Activated T-helper 1 cell treated with anti-CD3 and anti-CD28 coated beads, Interleukin-12 subunit alpha, Interleukin-12 subunit beta, Interleukin-2, Interleukin-4 antibody, amounts not matched to agents 30 ng/mL and 10 ng/mL and 1 ng/mL, durations not matched to agents 14 hours and 24 hours and 36 hours (primary cell): Measurements from ENCODE around the gene RRN3. TPM values are rescaled to one million over a fixed set of nuclear protein-coding genes. Genes with fewer than 3 reads are reported as not detected.
A peak's percentile ranks its signal among the peaks of the same experiment; 100 is the strongest.
"Not testable (repeated sequence)": the region's sequence is repeated elsewhere in the genome, so short reads cannot be mapped to it uniquely, and the experiment has no call there.

ENCODE experiments used
- DNase-seq: peaks from one replicate; pipeline ENCODE4 v3.0.0; 2021; ENCODE audit warnings: low spot score
- H3K27ac Mint-ChIP-seq: one replicate; pipeline ENCODE4 v1.8.0; 2021; ENCODE audit warnings: mild to moderate bottlenecking, mixed read lengths
- H3K27me3 Mint-ChIP-seq: one replicate; pipeline ENCODE4 v1.8.0; 2022; ENCODE audit warnings: mild to moderate bottlenecking, moderate library complexity, mixed read lengths; ENCODE audit not compliant: insufficient read depth
- H3K36me3 Mint-ChIP-seq: one replicate; pipeline ENCODE4 v1.8.0; 2021; ENCODE audit warnings: low read depth, mixed read lengths
- H3K4me1 Mint-ChIP-seq: one replicate; pipeline ENCODE4 v1.8.0; 2021; ENCODE audit warnings: low read depth, mixed read lengths
- H3K4me3 Mint-ChIP-seq: one replicate; pipeline ENCODE4 v1.8.0; 2021; ENCODE audit warnings: mild to moderate bottlenecking, moderate library complexity, mixed read lengths
- H3K9me3 Mint-ChIP-seq: one replicate; pipeline ENCODE4 v1.8.0; 2021; ENCODE audit warnings: mixed read lengths
- intact Hi-C: fragments of 100-400 bp; cut with micrococcal nuclease; formaldehyde crosslinking; loops from one replicate; pipeline ENCODE4 v1.15.1; 2024
- total RNA-seq: library from RNA; stranded (reverse); gene quantifications from 2 replicates; pipeline ENCODE4 v1.2.3, GENCODE V29; 2022

The RRN3 gene
- total RNA-seq, 1 donor from 2014 or later = 36.1 TPM

- H3K36me3 Mint-ChIP-seq, H3K9me3 Mint-ChIP-seq, H3K4me3 Mint-ChIP-seq, H3K27ac Mint-ChIP-seq, DNase-seq, intact Hi-C loops, H3K27me3 Mint-ChIP-seq, H3K4me1 Mint-ChIP-seq: not testable (repeated sequence)
Observed at GRCh38 chr16:15132719-15133428, 38.8 kb upstream of the RRN3 start.

GRCh38 chr16:15130943-15131700, 37.0 kb upstream of the RRN3 start:
- H3K27ac Mint-ChIP-seq, H3K27me3 Mint-ChIP-seq, H3K9me3 Mint-ChIP-seq, H3K4me3 Mint-ChIP-seq, H3K36me3 Mint-ChIP-seq, DNase-seq, H3K4me1 Mint-ChIP-seq, intact Hi-C loops: not testable (repeated sequence)

- H3K4me3 Mint-ChIP-seq, H3K27ac Mint-ChIP-seq, H3K36me3 Mint-ChIP-seq, intact Hi-C loops, DNase-seq, H3K9me3 Mint-ChIP-seq, H3K27me3 Mint-ChIP-seq, H3K4me1 Mint-ChIP-seq: not testable (repeated sequence)
Observed at GRCh38 chr16:15130256-15130932, 36.3 kb upstream of the RRN3 start.

- H3K4me3 Mint-ChIP-seq, intact Hi-C loops, H3K4me1 Mint-ChIP-seq, H3K27ac Mint-ChIP-seq, H3K36me3 Mint-ChIP-seq, H3K27me3 Mint-ChIP-seq, H3K9me3 Mint-ChIP-seq, DNase-seq: not testable (repeated sequence)
Observed at GRCh38 chr16:15127641-15128425, 33.8 kb upstream of the RRN3 start.

GRCh38 chr16:15100372-15100987, 6.4 kb upstream of the RRN3 start:
- DNase-seq, intact Hi-C loops, H3K9me3 Mint-ChIP-seq, H3K4me1 Mint-ChIP-seq, H3K4me3 Mint-ChIP-seq, H3K27ac Mint-ChIP-seq, H3K27me3 Mint-ChIP-seq, H3K36me3 Mint-ChIP-seq: not testable (repeated sequence)

GRCh38 chr16:15099366-15099909, 5.4 kb upstream of the RRN3 start:
- not testable (repeated sequence) for H3K9me3 Mint-ChIP-seq, H3K4me1 Mint-ChIP-seq

GRCh38 chr16:15096583-15096972, 2.5 kb upstream of the RRN3 start:
- H3K4me1 Mint-ChIP-seq = peaks cover 22% of the 10 kb centered on the region
- H3K27me3 Mint-ChIP-seq, H3K9me3 Mint-ChIP-seq, DNase-seq, H3K4me3 Mint-ChIP-seq, H3K27ac Mint-ChIP-seq, intact Hi-C loops: not testable (repeated sequence)
- peaks cover 10% of the 10 kb centered on the region for H3K36me3 Mint-ChIP-seq

More at GRCh38 chr16:15099366-15099909, 5.4 kb upstream of the RRN3 start:
- H3K36me3 Mint-ChIP-seq, H3K27me3 Mint-ChIP-seq, intact Hi-C loops, DNase-seq, H3K4me3 Mint-ChIP-seq, H3K27ac Mint-ChIP-seq: not testable (repeated sequence)

- intact Hi-C loops = not testable (repeated sequence)
Observed at GRCh38 chr16:15093571-15093954, 509 bp downstream of the RRN3 start.

GRCh38 chr16:15090663-15091269, 3.3 kb downstream of the RRN3 start:
- H3K9me3 Mint-ChIP-seq, H3K27me3 Mint-ChIP-seq, DNase-seq, intact Hi-C loops, H3K4me3 Mint-ChIP-seq, H3K27ac Mint-ChIP-seq: not testable (repeated sequence)
- H3K36me3 Mint-ChIP-seq = peaks cover 21% of the 10 kb centered on the region
- peaks cover 22% of the 10 kb centered on the region for H3K4me1 Mint-ChIP-seq

More at GRCh38 chr16:15093571-15093954, 509 bp downstream of the RRN3 start:
- H3K4me3 Mint-ChIP-seq = peak overlapping the region; percentile 99
- H3K9me3 Mint-ChIP-seq, H3K27me3 Mint-ChIP-seq, DNase-seq: not testable (repeated sequence)
- peak overlapping the region; percentile 70 for H3K27ac Mint-ChIP-seq
- peaks cover 22% of the 10 kb centered on the region for H3K4me1 Mint-ChIP-seq
- peaks cover 17% of the 10 kb centered on the region for H3K36me3 Mint-ChIP-seq

- H3K27ac Mint-ChIP-seq, H3K9me3 Mint-ChIP-seq, DNase-seq, intact Hi-C loops, H3K27me3 Mint-ChIP-seq, H3K4me1 Mint-ChIP-seq, H3K4me3 Mint-ChIP-seq: not testable (repeated sequence)
- peaks cover 41% of the 10 kb centered on the region for H3K36me3 Mint-ChIP-seq
Observed at GRCh38 chr16:15082788-15083187, 11.3 kb downstream of the RRN3 start.

- DNase-seq, H3K4me3 Mint-ChIP-seq, H3K9me3 Mint-ChIP-seq, H3K27me3 Mint-ChIP-seq, H3K4me1 Mint-ChIP-seq, intact Hi-C loops, H3K27ac Mint-ChIP-seq: not testable (repeated sequence)
- peaks cover 50% of the 10 kb centered on the region for H3K36me3 Mint-ChIP-seq
Observed at GRCh38 chr16:15080883-15081282, 13.2 kb downstream of the RRN3 start.

- peaks cover 54% of the 10 kb centered on the region for H3K36me3 Mint-ChIP-seq
- H3K9me3 Mint-ChIP-seq, H3K4me3 Mint-ChIP-seq, DNase-seq, H3K4me1 Mint-ChIP-seq, H3K27me3 Mint-ChIP-seq, intact Hi-C loops: not testable (repeated sequence)
- H3K27ac Mint-ChIP-seq = peak overlapping the region; percentile 64
Observed at GRCh38 chr16:15076161-15076560, 17.9 kb downstream of the RRN3 start.
